Hematopoietic multipotent progenitor cell treated with erythropoietin and hydrocortisone succinate and interleukin-3 and kit ligand, for 15 days (in vitro differentiated cells): ENCODE measurements around the gene BCO1.
A peak's percentile ranks its signal among the peaks of the same experiment; 100 is the strongest.

ENCODE experiments used
- DNase-seq: peaks from one replicate; pipeline ENCODE4 v3.0.0-alpha.2; 2015; ENCODE audit warnings: low spot score

BCO1 gene

DNA sequence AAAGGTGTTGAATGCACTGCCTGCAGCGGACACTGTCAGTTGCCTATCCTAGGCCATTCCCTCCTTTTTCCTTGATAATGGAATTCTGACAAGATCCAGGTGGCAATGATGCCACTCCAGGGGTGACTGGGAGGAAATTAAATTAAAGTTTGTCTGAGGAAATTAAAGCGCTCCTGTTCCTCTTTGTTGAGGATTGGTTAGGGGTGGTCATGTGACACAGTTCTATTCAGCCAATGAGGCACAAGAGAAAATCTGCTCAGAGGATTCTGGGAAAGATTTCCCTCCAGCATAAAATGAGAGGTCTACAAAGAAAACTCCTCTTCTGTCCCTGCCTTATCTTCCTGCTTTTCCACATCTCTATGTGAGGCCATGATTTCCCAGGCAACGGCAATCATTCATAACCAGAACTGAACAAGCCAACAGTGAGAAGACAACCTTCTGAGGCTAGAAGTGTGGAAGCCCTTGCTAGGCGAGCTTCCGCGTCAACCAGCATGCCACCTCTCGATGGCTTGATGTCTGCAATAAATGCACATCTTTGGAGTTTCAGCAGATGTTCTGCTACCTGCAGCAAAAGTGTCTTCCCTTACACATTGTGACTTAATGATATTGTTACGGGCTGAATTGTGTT lies 5.6 kb upstream of the BCO1 start:
- no peak for DNase-seq

DNA sequence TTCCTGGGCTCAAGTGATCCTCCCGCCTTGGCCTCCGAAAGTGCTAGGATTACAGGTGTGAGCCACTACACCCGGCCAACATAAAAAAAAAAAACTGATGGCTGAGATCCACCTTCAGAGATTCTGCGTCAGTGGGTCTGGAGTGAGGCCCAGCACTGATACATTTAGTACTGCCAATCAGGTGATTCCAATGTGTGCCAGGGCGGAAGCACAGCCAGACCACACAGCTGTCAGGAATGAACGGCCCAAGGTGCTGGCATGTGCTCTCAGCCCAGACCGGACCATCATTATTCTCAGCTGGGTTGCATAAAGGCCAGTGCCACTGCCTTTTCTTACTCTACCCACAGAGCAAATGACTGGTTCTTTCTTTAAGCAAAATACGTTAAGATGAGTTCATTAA lies 1.2 kb upstream of the BCO1 start:
- no peak for DNase-seq

DNA sequence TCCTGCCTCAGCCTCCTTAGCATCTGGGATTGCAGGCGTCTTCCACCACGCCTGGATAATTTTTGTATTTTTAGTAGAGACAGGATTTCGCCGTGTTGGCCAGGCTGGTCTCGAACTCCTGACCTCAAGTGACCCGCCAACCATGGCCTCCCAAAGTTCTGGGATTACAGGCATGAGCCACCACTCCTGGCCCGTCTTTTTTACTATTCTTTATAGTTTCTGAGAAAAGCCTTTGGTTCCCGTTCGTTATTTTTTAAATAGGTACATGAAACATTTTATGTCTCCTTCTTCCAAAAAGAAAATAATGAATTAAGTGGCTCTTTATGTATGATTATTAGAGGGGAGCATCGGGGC lies 570 bp upstream of the BCO1 start:
- DNase-seq = no peak

GRCh38 chr16:81239367-81240121 lies 1.1 kb downstream of the BCO1 start:
- no peak for DNase-seq

DNA sequence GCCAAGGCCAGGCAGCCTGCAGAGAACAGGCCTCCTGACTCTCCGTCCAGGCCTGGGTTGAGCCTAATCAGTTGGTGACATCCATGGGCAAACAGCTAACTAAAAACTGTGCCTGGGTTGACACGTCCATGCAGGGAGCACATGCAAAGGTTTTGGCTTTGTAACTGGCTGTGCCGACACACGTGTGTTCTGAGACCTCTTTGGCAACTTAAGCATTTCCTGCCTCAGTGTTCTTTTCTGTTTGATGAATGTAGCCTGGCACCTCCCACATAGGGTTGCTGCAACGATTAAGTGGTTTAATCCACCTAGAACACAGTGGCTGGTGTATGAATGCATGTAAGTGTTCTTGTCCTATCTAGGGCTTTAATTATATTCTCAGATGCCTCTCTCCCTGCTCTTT lies 3.2 kb downstream of the BCO1 start:
- DNase-seq = no peak

DNA sequence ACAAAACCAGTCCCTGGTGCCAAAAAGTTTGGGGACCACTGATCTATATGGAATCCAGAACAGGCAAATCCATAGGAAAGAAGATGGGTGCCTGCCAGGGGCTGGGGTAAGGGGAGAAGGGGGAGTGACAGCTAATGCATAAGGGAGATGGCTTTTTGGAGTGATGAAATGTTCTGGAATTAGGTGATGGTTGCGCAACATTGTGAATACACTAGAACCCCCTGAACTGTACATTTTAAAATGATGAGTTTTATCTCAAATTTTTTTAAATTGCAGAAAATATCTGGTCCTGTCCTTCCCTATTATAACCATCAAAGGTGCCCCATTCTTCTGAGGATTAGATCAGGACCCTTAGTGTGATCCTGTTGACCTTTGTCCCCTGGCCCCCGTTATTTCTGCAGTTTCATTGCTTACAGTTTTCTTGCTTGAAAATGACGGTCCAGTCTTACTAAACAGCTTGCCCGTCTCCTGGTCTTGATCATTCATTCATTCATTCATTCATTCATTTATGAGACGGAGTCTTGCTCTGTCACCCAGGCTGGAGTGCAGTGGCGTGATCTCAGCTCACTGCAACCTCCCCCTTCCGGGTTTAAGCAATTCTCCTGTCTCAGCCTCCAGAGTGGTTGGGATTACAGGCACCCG lies 4.6 kb downstream of the BCO1 start:
- DNase-seq = no peak

GRCh38 chr16:81243942-81244341 lies 5.5 kb downstream of the BCO1 start:
- DNase-seq = no peak

GRCh38 chr16:81251871-81252270 lies 13.4 kb downstream of the BCO1 start:
- DNase-seq = no peak

- no peak for DNase-seq
Observed at GRCh38 chr16:81253141-81253540, 14.7 kb downstream of the BCO1 start.

GRCh38 chr16:81254922-81255526 lies 16.5 kb downstream of the BCO1 start:
- DNase-seq = no peak

GRCh38 chr16:81259916-81260315 lies 21.4 kb downstream of the BCO1 start:
- DNase-seq = no peak

DNA sequence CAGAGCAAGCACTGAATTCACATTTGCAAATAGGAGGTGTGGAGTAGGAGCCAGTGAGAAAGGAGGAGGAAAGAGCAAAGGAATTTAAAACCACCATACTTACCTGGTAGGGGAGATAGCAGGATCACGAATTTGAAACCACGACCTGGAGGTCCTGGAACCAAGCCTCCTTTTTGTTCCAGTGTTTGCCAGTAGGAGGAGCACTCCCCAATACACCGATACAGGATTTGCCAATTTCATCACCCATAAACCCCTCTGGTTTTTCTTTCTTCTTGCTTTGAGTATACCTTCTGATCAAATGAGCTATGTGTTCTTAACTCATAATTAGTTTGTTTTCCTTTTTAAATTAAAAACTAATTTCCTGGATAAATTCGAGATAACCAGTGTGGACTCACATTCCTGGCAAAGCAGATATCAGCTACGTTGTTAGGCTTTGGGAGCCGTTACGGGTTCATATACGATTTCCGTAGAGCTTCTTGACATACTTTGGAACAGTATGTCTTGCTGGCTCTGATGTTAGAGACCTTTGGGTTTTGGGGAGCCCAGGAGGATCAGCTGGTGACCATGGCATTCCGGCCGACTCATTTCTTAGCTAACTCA lies 22.7 kb downstream of the BCO1 start:
- DNase-seq = peak; percentile 13

DNA sequence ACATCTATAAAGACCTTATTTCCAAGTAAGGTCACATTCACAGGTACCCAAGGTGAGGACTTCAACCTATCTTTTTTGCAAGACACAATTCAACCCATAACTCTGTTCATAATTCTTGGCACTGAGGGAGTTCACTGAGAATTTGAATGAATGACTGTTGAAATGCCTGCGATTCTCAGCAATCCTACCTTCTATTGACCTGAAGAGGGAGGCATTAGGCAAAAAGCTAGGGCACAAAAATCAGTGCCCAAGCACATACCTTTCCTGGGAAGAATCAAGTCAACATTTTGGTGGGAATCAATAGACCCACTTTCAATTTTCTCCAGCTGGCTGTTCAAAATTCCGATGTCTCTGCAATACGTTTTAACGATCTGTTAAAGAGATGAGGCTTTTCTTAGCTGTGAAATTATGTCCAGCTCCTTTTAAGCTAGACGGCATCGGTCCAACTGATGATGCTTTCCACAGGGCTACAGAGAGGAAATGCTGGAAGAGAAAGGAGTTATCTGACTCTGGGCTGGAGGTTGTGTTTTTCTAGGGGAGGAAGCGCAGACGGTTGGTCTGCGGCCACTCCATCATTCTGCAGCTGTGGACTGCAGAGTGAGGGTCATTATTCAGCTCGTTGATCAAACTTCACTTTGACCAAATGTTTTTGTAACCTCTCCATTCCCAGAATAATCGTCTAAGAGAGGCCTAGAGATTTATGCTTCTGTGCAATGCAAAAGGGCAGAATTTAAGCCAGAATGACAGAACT lies 25.2 kb downstream of the BCO1 start:
- no peak for DNase-seq

DNA sequence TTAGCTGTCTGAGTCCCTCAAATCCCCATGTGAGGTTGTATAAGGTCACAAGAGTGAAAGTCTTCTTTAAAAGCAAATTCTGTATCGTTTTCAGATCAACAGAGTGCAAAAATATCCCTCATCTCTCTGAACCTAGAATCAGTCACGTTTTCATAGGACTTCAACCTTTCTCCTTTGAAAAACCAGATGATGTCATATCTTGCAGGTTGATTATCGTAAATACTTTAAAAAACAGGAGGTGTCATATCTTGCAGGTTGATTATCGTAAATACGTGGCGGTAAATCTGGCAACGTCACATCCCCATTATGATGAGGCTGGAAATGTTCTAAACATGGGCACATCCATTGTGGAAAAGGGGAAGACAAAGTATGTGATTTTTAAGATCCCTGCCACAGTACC lies 25.9 kb downstream of the BCO1 start:
- DNase-seq = no peak

DNA sequence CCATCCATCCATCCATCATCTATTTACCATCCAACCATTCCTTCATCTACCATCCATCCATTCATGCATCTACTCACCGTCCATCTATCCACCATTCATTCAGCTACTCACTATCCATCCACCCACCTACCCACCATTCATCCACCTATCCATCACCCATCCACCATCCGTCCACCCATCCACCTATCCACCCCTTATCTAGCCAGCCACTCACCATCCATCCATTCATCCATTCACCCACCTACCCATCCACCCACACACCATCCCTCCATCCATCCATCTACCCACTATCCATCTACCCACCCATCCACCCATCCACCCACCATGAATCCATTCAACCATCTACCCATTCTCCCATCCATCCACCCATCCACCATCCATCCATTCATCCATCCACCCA lies 26.6 kb downstream of the BCO1 start:
- no peak for DNase-seq

- no peak for DNase-seq
Observed at GRCh38 chr16:81265658-81266451, 27.4 kb downstream of the BCO1 start.

- no peak for DNase-seq
Observed at GRCh38 chr16:81266680-81267095, 28.2 kb downstream of the BCO1 start.

GRCh38 chr16:81268509-81268908 lies 30.0 kb downstream of the BCO1 start:
- no peak for DNase-seq

- no peak for DNase-seq
Observed at GRCh38 chr16:81273223-81273950, 34.9 kb downstream of the BCO1 start.

- no peak for DNase-seq
Observed at GRCh38 chr16:81275064-81275532, 36.6 kb downstream of the BCO1 start.
